GM12878 (cell line): ENCODE measurements around the gene LGALS9B.
"Not testable (repeated sequence)": the region's sequence is repeated elsewhere in the genome, so short reads cannot be mapped to it uniquely, and the experiment has no call there.

Experiments
- BCL11A ChIP-seq: IDR thresholded peaks from 2 replicates; pipeline ENCODE4 v1.6.1; 2011; ENCODE audit warnings: low read depth, low read length
- CBFB ChIP-seq: IDR thresholded peaks from 2 replicates; pipeline ENCODE4 v1.6.1; 2016; ENCODE audit warnings: antibody characterized with exemption, low read depth
- HDAC6 ChIP-seq: fragments of 200-600 bp; sonication (generic); IDR thresholded peaks from one replicate; pipeline ENCODE4 v1.8.0; 2017; ENCODE audit warnings: antibody characterized with exemption; ENCODE audit not compliant: unreplicated experiment
- KDM1A ChIP-seq: fragments of 200-600 bp; sonication (generic); IDR thresholded peaks from 2 replicates; pipeline ENCODE4 v1.6.1; 2016; ENCODE audit warnings: borderline replicate concordance
- POLR2AphosphoS5 ChIP-seq: IDR thresholded peaks from 2 replicates; pipeline ENCODE4 v1.6.1; 2011; ENCODE audit warnings: mild to moderate bottlenecking, low read length, inconsistent platforms
- SMC3 ChIP-seq: IDR thresholded peaks from 2 replicates; pipeline ENCODE4 v1.6.1; 2011; ENCODE audit warnings: low read length, improper control_type of control experiment, borderline replicate concordance
- TF ChIP-seq, protein P1 (sequence below), 3 experiments: IDR thresholded peaks in 2 of 3; conservative IDR thresholded peaks in 1 of 3; 2 replicates each; pipeline ENCODE4 v1.5.1; 2011; ENCODE audit warnings: low read depth in 3 of 3, low read length in 3 of 3, mild to moderate bottlenecking in 3 of 3, control low read depth in 2 of 3, moderate library complexity in 2 of 3, inconsistent platforms in 1 of 3, mixed read lengths in 1 of 3; ENCODE audit not compliant: control insufficient read depth in 2 of 3, insufficient read depth in 1 of 3; ENCODE audit errors: extremely low read depth in 1 of 3

- TF ChIP-seq CBFB, BCL11A, KDM1A, POLR2AphosphoS5, HDAC6, SMC3: not testable (repeated sequence)
- TF ChIP-seq, protein P1, sequence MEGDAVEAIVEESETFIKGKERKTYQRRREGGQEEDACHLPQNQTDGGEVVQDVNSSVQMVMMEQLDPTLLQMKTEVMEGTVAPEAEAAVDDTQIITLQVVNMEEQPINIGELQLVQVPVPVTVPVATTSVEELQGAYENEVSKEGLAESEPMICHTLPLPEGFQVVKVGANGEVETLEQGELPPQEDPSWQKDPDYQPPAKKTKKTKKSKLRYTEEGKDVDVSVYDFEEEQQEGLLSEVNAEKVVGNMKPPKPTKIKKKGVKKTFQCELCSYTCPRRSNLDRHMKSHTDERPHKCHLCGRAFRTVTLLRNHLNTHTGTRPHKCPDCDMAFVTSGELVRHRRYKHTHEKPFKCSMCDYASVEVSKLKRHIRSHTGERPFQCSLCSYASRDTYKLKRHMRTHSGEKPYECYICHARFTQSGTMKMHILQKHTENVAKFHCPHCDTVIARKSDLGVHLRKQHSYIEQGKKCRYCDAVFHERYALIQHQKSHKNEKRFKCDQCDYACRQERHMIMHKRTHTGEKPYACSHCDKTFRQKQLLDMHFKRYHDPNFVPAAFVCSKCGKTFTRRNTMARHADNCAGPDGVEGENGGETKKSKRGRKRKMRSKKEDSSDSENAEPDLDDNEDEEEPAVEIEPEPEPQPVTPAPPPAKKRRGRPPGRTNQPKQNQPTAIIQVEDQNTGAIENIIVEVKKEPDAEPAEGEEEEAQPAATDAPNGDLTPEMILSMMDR (IDR thresholded peaks at IDR 0.05 in 2 of 3, conservative IDR thresholded peaks at IDR 0.05 in 1 of 3; ENCODE audit: control insufficient read depth in 2 of 3, extremely low read depth in 1 of 3, insufficient read depth in 1 of 3, low read depth in 3 of 3, low read length in 3 of 3) = not testable (repeated sequence)
Measured at GRCh38 chr17:20446895-20447294, 20.4 kb downstream of the LGALS9B start.
